GM12801 (cell line): ENCODE measurements around the gene TNFRSF21.

ENCODE experiments used
- CTCF ChIP-seq: IDR thresholded peaks from one replicate; pipeline ENCODE4 v1.5.1; 2011; ENCODE audit warnings: control low read depth; ENCODE audit not compliant: insufficient read length; ENCODE audit errors: extremely low read depth

Gene TNFRSF21

GRCh38 chr6:47188588-47189021 lies 121.1 kb downstream of the TNFRSF21 start:
- TF ChIP-seq CTCF, result no peak

- no peak for TF ChIP-seq CTCF
These were observed 121.7 kb downstream of the TNFRSF21 start for GRCh38 chr6:47187893-47188587.

- TF ChIP-seq CTCF, result no peak
These were observed 122.6 kb downstream of the TNFRSF21 start for GRCh38 chr6:47187113-47187512.

- no peak for TF ChIP-seq CTCF
These were observed 127.3 kb downstream of the TNFRSF21 start for GRCh38 chr6:47182291-47182957.

GRCh38 chr6:47181681-47182080 lies 128.0 kb downstream of the TNFRSF21 start:
- TF ChIP-seq CTCF, result no peak
